ENCODE results near the gene SOX18.

DNA sequence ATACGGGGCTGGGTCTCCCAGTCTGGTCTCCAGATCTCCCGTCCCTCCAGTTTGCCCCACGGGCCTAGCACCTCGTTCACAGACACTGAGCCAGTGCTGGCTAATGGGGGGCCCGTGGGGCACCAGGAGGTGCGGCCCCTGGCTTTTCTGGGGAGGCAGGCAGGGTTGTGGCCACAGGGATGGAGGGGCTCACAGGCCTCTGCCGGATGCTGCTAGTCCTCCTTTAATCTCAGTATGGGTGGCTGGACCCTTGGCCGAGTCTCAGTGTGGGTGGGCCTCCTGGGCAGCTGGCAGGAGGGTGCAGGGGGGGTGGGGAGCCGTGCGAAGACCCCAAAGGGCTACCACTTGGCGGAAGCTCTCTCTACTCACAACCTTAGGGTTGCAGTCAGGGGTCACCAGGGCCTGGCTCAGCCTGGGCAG is 1.6 kb upstream of the SOX18 start:
- no peak for TF ChIP-seq EZH2 (IDR thresholded peaks at IDR 0.05; ENCODE audit: low read length, missing control alignments)
- TF ChIP-seq, protein P1, sequence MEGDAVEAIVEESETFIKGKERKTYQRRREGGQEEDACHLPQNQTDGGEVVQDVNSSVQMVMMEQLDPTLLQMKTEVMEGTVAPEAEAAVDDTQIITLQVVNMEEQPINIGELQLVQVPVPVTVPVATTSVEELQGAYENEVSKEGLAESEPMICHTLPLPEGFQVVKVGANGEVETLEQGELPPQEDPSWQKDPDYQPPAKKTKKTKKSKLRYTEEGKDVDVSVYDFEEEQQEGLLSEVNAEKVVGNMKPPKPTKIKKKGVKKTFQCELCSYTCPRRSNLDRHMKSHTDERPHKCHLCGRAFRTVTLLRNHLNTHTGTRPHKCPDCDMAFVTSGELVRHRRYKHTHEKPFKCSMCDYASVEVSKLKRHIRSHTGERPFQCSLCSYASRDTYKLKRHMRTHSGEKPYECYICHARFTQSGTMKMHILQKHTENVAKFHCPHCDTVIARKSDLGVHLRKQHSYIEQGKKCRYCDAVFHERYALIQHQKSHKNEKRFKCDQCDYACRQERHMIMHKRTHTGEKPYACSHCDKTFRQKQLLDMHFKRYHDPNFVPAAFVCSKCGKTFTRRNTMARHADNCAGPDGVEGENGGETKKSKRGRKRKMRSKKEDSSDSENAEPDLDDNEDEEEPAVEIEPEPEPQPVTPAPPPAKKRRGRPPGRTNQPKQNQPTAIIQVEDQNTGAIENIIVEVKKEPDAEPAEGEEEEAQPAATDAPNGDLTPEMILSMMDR (conservative IDR thresholded peaks at IDR 0.05 in 1 of 2, IDR thresholded peaks at IDR 0.05 in 1 of 2; ENCODE audit: low read depth in 1 of 2, low read length in 2 of 2): no peak

Data from fibroblast of lung (primary cell).